HG02884 (cell line): ENCODE measurements around the gene SLC1A4.
A peak's percentile ranks its signal among the peaks of the same experiment; 100 is the strongest.
"Not testable (repeated sequence)": the region's sequence is repeated elsewhere in the genome, so short reads cannot be mapped to it uniquely, and the experiment has no call there.

ENCODE experiments used
- ATAC-seq: cut with Tn5 transposase; IDR thresholded peaks from one replicate; pipeline ENCODE4 v1.9.1; 2021; ENCODE audit warnings: mild to moderate bottlenecking, moderate library complexity; ENCODE audit not compliant: unreplicated experiment

Gene SLC1A4

GRCh38 chr2:65024149-65024829, 35.1 kb downstream of the SLC1A4 start:
- ATAC-seq = no peak

- no peak for ATAC-seq
Observed at GRCh38 chr2:65025453-65026123, 36.4 kb downstream of the SLC1A4 start.

DNA sequence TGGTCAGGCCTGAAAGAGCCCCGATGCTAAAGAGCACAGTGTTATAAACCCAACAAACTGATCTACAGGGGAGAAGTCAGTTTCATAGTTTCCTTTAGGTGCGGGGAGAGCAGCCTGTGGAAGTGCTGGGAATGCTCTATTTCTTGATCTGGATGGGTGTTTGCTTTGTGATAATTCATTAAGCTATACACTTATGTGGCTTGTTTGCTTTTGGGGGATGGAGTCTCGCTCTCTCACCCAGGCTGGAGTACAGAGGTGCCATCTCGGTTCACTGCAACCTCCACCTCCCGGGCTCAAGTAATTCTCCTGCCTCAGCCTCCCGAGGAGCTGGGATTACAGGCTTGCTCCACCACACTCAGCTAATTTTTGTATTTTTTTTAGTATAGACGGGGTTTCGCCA, 37.0 kb downstream of the SLC1A4 start:
- ATAC-seq = no peak

GRCh38 chr2:65026704-65027464, 37.7 kb downstream of the SLC1A4 start:
- no peak for ATAC-seq

- ATAC-seq = no peak
Observed at GRCh38 chr2:65027616-65028244, 38.5 kb downstream of the SLC1A4 start.

- ATAC-seq = no peak
Observed at GRCh38 chr2:65030476-65031332, 41.5 kb downstream of the SLC1A4 start.

DNA sequence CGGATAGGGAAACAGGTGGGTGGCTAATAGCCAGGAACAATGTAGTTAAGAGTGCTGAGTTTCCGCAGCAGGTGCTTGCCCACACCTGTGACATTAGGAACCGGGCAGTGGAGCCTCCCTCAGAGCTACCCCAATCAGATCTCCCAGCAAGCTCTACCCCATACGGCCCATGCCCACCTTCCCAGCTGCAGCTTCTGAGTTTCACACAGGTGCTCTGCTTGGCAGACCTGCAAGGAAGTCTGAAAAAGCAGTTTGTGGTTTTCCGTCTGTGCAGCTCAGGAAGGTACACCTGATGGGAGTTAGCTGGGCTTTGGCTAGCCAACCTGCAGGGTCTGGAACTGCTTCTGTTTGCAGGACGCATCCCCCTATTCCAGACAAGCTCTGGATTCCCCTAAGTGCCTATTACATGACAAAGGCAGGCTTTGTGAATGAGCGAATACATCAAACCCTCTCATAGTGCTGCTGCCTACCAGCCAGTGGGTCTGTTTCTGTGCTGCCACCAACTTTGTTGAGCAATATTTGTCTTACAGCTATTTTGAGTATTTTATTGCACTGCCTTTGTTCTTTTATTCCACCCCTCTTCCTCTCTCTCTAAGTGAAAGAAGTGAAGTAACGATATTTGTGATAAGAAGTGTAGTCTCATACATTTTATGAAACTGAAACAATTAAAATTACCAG, 42.3 kb downstream of the SLC1A4 start:
- ATAC-seq = peak; percentile 28

- no peak for ATAC-seq
Observed at GRCh38 chr2:65032019-65032975, 43.1 kb downstream of the SLC1A4 start.

DNA sequence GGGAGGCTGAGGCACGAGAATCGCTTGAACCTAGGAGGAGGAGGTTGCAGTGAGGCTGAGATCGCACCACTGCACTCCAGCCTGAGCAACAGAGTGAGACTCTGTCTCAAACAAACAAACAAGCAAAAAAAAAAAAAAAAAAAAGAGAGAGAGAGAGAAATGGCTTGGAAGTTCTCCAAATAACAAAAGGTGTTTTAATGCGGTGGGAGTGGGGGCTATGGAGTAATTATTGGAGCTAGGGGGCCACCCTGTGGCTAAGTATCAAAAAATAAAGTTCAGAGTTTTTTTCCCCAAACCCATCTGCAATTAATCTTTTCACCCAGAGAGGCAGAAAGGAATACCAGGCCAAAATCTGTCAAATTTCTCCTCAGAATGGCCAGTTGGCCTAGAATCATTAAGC, 44.0 kb downstream of the SLC1A4 start:
- ATAC-seq = no peak

GRCh38 chr2:65033667-65034066, 44.5 kb downstream of the SLC1A4 start:
- ATAC-seq = not testable (repeated sequence)

DNA sequence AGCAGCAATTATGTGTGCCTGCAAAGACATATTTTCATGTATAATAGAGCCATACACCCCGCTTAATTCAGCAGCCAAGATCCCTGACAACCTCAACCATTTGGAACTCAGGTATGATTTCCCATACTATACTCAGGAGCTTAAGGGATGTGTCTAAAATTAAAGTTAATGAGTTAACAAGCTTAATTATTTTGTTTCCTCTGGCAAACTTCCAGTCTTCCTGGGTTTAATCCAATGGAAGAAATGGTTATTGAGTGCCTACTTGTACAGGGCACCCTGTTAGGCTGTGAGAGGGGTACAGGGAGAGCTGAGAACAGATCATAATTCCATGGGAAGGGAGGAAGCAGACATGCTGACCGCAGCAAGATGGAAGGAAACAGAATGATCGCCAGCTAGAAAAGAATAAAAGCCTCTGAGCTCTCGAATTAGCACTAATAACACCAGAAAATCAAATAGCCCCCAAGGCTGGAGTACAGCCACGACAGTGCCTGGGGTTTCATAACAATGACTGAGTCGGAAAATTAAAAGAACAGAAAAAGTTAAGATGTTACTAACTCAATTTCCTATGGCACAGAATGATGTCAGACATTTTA, 46.2 kb downstream of the SLC1A4 start:
- no peak for ATAC-seq

DNA sequence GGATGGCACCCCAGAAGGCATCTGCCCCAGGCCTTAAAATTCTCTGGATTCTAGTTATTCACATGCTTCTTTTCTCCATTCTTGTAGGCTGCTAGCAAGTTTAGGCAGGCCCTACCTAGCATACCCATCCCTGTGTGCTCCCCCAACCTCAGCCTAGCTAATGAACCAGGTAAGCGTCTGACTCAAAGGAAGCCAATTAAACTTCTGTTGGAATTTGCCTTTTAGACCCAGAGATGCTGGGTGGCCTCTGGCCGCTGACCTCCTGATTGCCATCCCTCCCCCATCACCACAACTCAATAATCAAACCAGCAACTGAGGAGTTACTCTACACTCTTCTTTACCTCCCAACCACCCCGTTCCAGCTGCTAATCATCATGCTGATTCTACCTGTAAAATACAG, 48.0 kb downstream of the SLC1A4 start:
- ATAC-seq = no peak

- ATAC-seq = no peak
Observed at GRCh38 chr2:65039640-65040039, 50.4 kb downstream of the SLC1A4 start.

GRCh38 chr2:65040400-65041261, 51.4 kb downstream of the SLC1A4 start:
- ATAC-seq = no peak

DNA sequence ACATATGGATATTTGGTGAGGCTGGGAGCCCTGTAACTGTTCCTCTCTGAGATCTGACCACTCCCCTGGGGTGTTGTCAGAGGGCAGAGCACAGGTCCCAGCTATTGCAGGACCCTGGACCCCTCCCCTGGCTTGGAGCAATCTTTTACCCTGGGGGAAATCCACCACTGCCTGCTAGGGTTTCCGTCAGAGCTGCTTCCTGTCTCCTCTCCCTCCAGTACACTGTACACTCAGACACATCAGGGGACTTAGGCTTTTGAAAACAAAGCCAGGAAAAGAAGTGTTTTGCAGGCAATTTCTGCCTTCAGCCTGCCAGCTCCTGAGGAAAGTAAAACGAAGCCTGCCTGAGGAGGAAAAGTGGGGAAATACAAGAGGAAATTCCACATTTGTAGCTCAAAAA, 53.8 kb downstream of the SLC1A4 start:
- no peak for ATAC-seq

- ATAC-seq = no peak
Observed at GRCh38 chr2:65044097-65044735, 55.0 kb downstream of the SLC1A4 start.

- ATAC-seq = no peak
Observed at GRCh38 chr2:65045651-65046050, 56.5 kb downstream of the SLC1A4 start.
